ENCODE measurements around the gene ADAT2. TPM values are rescaled to one million over a fixed set of nuclear protein-coding genes. Genes with fewer than 3 reads are reported as not detected.

Gene ADAT2
- total RNA-seq, 1 experiment from 2014 or later = 18.4 TPM

- Histone ChIP-seq H4K20me1 (ENCODE audit: insufficient read depth) (no peaks in the 10 kb centered on the region), H3K9me2 (ENCODE audit: insufficient read depth) (no peaks in the 10 kb centered on the region), H3K27me3 (ENCODE audit: insufficient read depth, low read length) (no peaks in the 10 kb centered on the region), H3K36me3 (ENCODE audit: control insufficient read depth in 1 of 2, insufficient read depth in 2 of 2, low read length in 2 of 2) (0 out of 4 replicates have a peak, but pooled peaks cover 4 to 5% of the 10 kb centered on the region in 2 experiments), H3K4me3 (replicated peaks in 1 of 2; ENCODE audit: low read depth in 1 of 2, low read length in 2 of 2) (no peak overlapping the region), H3K9me3 (ENCODE audit: control insufficient read depth in 1 of 2, insufficient read depth in 1 of 2, low read depth in 1 of 2, low read length in 2 of 2) (no peaks in the 10 kb centered on the region), H3K4me2 (ENCODE audit: low read length) (no peak overlapping the region), H3K79me2 (ENCODE audit: insufficient read depth, low read length) (no peaks in the 10 kb centered on the region), H2AFZ (ENCODE audit: low read depth, low read length, poor library complexity, severe bottlenecking) (no peak overlapping the region), H3K9ac (ENCODE audit: low read length) (no peak overlapping the region), H3K4me1 (ENCODE audit: control insufficient read depth in 1 of 2, insufficient read depth in 2 of 2, low read length in 2 of 2) (no peaks in the 10 kb centered on the region), H3K27ac (ENCODE audit: low read depth, low read length) (no peak overlapping the region)
- CTCF ChIA-PET = no interaction called here
- RAD21 ChIA-PET (ENCODE audit: low non-redundant PET in 1 of 2, low total read pairs in 2 of 2, uncharacterized antibody in 2 of 2, unreplicated experiment in 2 of 2) = no interaction called here
- TF ChIP-seq EGR1 (IDR thresholded peaks at IDR 0.05; ENCODE audit: low read depth) = no peak
- no peak for TF ChIP-seq CEBPB (IDR thresholded peaks at IDR 0.05; ENCODE audit: low read depth)
- TF ChIP-seq POLR2A (IDR thresholded peaks at IDR 0.05; ENCODE audit: borderline replicate concordance, extremely low read depth, insufficient read depth, insufficient read length) = no peak
- no peak for TF ChIP-seq SP1 (IDR thresholded peaks at IDR 0.05; ENCODE audit: low read depth)
- no peak for TF ChIP-seq ATF3 (IDR thresholded peaks at IDR 0.05)
- TF ChIP-seq JUND (IDR thresholded peaks at IDR 0.05) = no peak
- no peak for TF ChIP-seq SIN3A (IDR thresholded peaks at IDR 0.05; ENCODE audit: low read depth)
- no peak for ATAC-seq
- no TSS peak for BruUV-seq (replicated peaks)
- intact Hi-C loops (cut with micrococcal nuclease) = no loop called here
- POLR2A ChIA-PET = no interaction called here
- DNase-seq (ENCODE audit: low read depth, low spot score) = no peak
Observed at GRCh38 chr6:143468026-143468425, 17.5 kb upstream of the ADAT2 start.

- ChIA-PET RAD21 (ENCODE audit: low non-redundant PET in 1 of 2, low total read pairs in 2 of 2, uncharacterized antibody in 2 of 2, unreplicated experiment in 2 of 2) (no interaction called here), POLR2A (no interaction called here), CTCF (no interaction called here)
- no peaks in the 10 kb centered on the region for H3K4me1 ChIP-seq (ENCODE audit: control insufficient read depth in 1 of 2, insufficient read depth in 2 of 2, low read length in 2 of 2)
- H2AFZ ChIP-seq (ENCODE audit: low read depth, low read length, poor library complexity, severe bottlenecking) = no peak overlapping the region
- H3K4me3 ChIP-seq (replicated peaks in 1 of 2; ENCODE audit: low read depth in 1 of 2, low read length in 2 of 2) = no peak overlapping the region
- no peaks in the 10 kb centered on the region for H3K9me2 ChIP-seq (ENCODE audit: insufficient read depth)
- H3K27ac ChIP-seq (ENCODE audit: low read depth, low read length) = no peak overlapping the region
- no peak overlapping the region for H3K9ac ChIP-seq (ENCODE audit: low read length)
- H3K79me2 ChIP-seq (ENCODE audit: insufficient read depth, low read length) = no peaks in the 10 kb centered on the region
- H3K36me3 ChIP-seq (ENCODE audit: control insufficient read depth in 1 of 2, insufficient read depth in 2 of 2, low read length in 2 of 2) = 0 out of 4 replicates have a peak, but pooled peaks cover 0 to 4% of the 10 kb centered on the region in 2 experiments
- BruUV-seq (replicated peaks) = no TSS peak
- H3K27me3 ChIP-seq (ENCODE audit: insufficient read depth, low read length) = no peaks in the 10 kb centered on the region
- H3K9me3 ChIP-seq (ENCODE audit: control insufficient read depth in 1 of 2, insufficient read depth in 1 of 2, low read depth in 1 of 2, low read length in 2 of 2) = no peaks in the 10 kb centered on the region
- no peak for ATAC-seq
- no peaks in the 10 kb centered on the region for H4K20me1 ChIP-seq (ENCODE audit: insufficient read depth)
- TF ChIP-seq SP1 (IDR thresholded peaks at IDR 0.05; ENCODE audit: low read depth) = no peak
- no peak for TF ChIP-seq ZBTB33 (IDR thresholded peaks at IDR 0.05; ENCODE audit: extremely low read depth, insufficient replicate concordance, low read length)
- no peak for TF ChIP-seq EGR1 (IDR thresholded peaks at IDR 0.05; ENCODE audit: low read depth)
- no peak for TF ChIP-seq MAX (IDR thresholded peaks at IDR 0.05)
- TF ChIP-seq SIN3A (IDR thresholded peaks at IDR 0.05; ENCODE audit: low read depth) = no peak
- H3K4me2 ChIP-seq (ENCODE audit: low read length) = no peak overlapping the region
- intact Hi-C loops (cut with micrococcal nuclease) = no loop called here
- DNase-seq (ENCODE audit: low read depth, low spot score) = no peak
Observed at GRCh38 chr6:143465546-143465945, 15.1 kb upstream of the ADAT2 start.

Data from HCT116 (cell line).